ENCODE results near the gene SPOCK3.

- TF ChIP-seq CTCF (IDR thresholded peaks at IDR 0.05), result no peak
- TF ChIP-seq POLR2AphosphoS5 (IDR thresholded peaks at IDR 0.05), result peak; percentile 84
- TF ChIP-seq POLR2A (IDR thresholded peaks at IDR 0.05), result no peak
Observed at GRCh38 chr4:167265231-167265630, 30.9 kb upstream of the SPOCK3 start.

All from prostate gland (tissue), 2 donors.